SU-DHL-6 (cell line): ENCODE results near the gene KCTD10.

Experiments used
- H2AFZ ChIP-seq: fragments of 200-600 bp; sonication (generic); 2 replicates; pipeline ENCODE4 v1.6.1; 2014; ENCODE audit warnings: low read depth, mild to moderate bottlenecking, moderate library complexity, mixed read lengths, antibody characterized with exemption, low read length; ENCODE audit not compliant: severe bottlenecking
- H3F3A ChIP-seq: fragments of 200-600 bp; shearing (Covaris generic); 2 replicates; pipeline ENCODE4 v1.6.0; 2016; ENCODE audit warnings: antibody characterized with exemption, mild to moderate bottlenecking; ENCODE audit not compliant: insufficient read depth
- H3K27ac ChIP-seq: fragments of 200-600 bp; sonication (generic); 2 replicates; pipeline ENCODE4 v1.5.1; 2016; ENCODE audit warnings: low read depth, mild to moderate bottlenecking, low read length, moderate library complexity, mixed read lengths
- H3K27me3 ChIP-seq: fragments of 200-600 bp; sonication (generic), shearing (Covaris generic); 2 replicates; pipeline ENCODE4 v1.6.0; 2014; ENCODE audit warnings: mild to moderate bottlenecking, low read length
- H3K36me3 ChIP-seq: fragments of 200-600 bp; sonication (generic); 2 replicates; pipeline ENCODE4 v1.6.1; 2014; ENCODE audit warnings: mild to moderate bottlenecking, low read length, mixed read lengths
- H3K4me2 ChIP-seq: fragments of 300-600, 200-600 bp; shearing (Covaris generic), sonication (generic); 2 replicates; pipeline ENCODE4 v1.6.0; 2014; ENCODE audit warnings: low read length, low read depth, mild to moderate bottlenecking; ENCODE audit not compliant: poor library complexity, severe bottlenecking
- H3K4me3 ChIP-seq: fragments of 200-600 bp; sonication (generic); 2 replicates; pipeline ENCODE4 v1.5.1; 2014; ENCODE audit warnings: antibody characterized with exemption, low read length, mild to moderate bottlenecking, mixed read lengths; ENCODE audit not compliant: insufficient read depth, poor library complexity, severe bottlenecking
- H3K79me2 ChIP-seq: fragments of 200-600 bp; sonication (generic); 2 replicates; pipeline ENCODE4 v1.6.1; 2014; ENCODE audit warnings: mild to moderate bottlenecking, low read length, moderate library complexity; ENCODE audit not compliant: insufficient read depth
- H3K9ac ChIP-seq: fragments of 200-600 bp; sonication (generic); 2 replicates; pipeline ENCODE4 v1.7.0; 2014; ENCODE audit warnings: mild to moderate bottlenecking, low read length
- H3K9me2 ChIP-seq: fragments of 200-600 bp; sonication (generic); replicated peaks from 2 replicates; pipeline ENCODE4 v1.6.1; 2014; ENCODE audit warnings: low read length; ENCODE audit not compliant: insufficient read depth
- H3K9me3 ChIP-seq: fragments of 200-600 bp; sonication (generic); 2 replicates; pipeline ENCODE4 v1.6.1; 2014; ENCODE audit warnings: low read length, mixed read lengths; ENCODE audit not compliant: insufficient read depth
- H4K20me1 ChIP-seq: fragments of 200-600 bp; sonication (generic); 2 replicates; pipeline ENCODE4 v1.6.1; 2014; ENCODE audit warnings: low read depth, mild to moderate bottlenecking, antibody characterized with exemption, low read length, moderate library complexity, mixed read lengths
- CTCF ChIP-seq: fragments of 200-600 bp; sonication (generic); IDR thresholded peaks from one replicate; pipeline ENCODE4 v1.5.1; 2017; ENCODE audit warnings: antibody characterized with exemption, mild to moderate bottlenecking, low read length, moderate library complexity; ENCODE audit not compliant: insufficient read depth, poor library complexity, severe bottlenecking
- EZH2phosphoT487 ChIP-seq: fragments of 200-600 bp; sonication (generic), shearing (Covaris generic); conservative IDR thresholded peaks from 2 replicates; pipeline ENCODE4 v1.6.1; 2018; ENCODE audit warnings: mild to moderate bottlenecking, antibody characterized with exemption, low read length, moderate library complexity, mixed read lengths

Gene KCTD10

DNA sequence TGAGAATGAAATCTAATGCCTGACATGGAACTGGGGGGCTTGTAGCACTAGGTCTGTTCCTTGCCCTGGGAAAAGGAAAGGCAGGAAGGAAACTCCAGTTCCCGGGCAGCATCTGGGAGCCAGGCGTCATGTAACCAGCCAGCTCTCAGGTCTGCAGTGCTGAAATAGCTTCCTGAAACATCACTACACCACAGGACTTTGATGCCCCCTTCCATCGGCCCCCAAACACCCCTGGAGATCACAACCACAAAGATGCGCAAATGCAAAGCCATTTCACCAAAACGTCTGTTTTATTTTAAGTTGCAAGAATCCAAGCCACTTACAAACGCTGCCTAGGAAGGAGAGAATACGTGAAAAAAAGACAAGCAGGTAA lies 40.9 kb downstream of the KCTD10 start:
- Histone ChIP-seq H3K9me2 (no peaks in the 10 kb centered on the region), H4K20me1 (no peaks in the 10 kb centered on the region), H3K9ac (no peak overlapping the region), H3K9me3 (no peaks in the 10 kb centered on the region), H3K27ac (no peak overlapping the region), H3K4me2 (no peak overlapping the region), H3K27me3 (no peaks in the 10 kb centered on the region), H3F3A (no peaks in the 10 kb centered on the region), H3K4me3 (no peak overlapping the region), H3K79me2 (no peaks in the 10 kb centered on the region), H2AFZ (no peak overlapping the region), H3K36me3 (no peaks in the 10 kb centered on the region)
- no peak for TF ChIP-seq EZH2phosphoT487
- TF ChIP-seq CTCF = no peak

GRCh38 chr12:109435428-109436187 lies 41.5 kb downstream of the KCTD10 start:
- no peaks in the 10 kb centered on the region for H3K27me3 ChIP-seq
- H3K4me3 ChIP-seq = no peak overlapping the region
- H2AFZ ChIP-seq = no peak overlapping the region
- TF ChIP-seq EZH2phosphoT487 (no peak), CTCF (no peak)
- no peak overlapping the region for H3K27ac ChIP-seq
- no peaks in the 10 kb centered on the region for H3K79me2 ChIP-seq
- H4K20me1 ChIP-seq = no peaks in the 10 kb centered on the region
- H3K36me3 ChIP-seq = no peaks in the 10 kb centered on the region
- no peaks in the 10 kb centered on the region for H3K9me2 ChIP-seq
- no peak overlapping the region for H3K9ac ChIP-seq
- no peaks in the 10 kb centered on the region for H3K9me3 ChIP-seq
- H3F3A ChIP-seq = no peaks in the 10 kb centered on the region
- H3K4me2 ChIP-seq = no peak overlapping the region

DNA sequence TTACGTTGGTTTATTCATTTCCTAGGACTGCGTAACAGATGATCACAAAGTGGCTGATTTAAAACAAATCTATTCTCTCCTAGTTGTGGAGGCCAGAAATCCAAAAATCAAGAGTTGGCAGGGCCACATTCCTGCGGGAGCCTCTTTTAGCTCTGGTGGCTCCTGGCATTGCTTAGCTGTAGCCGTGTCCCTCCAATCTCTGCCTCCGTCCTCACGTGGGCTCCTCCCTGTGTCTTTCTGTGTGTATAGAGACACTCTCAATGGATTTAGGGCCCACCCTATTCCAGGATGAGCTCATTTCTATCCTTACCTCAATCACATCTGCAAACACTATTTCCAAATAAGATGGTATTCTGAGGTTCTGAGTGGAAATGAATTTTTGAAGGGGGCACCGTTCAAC lies 42.5 kb downstream of the KCTD10 start:
- Histone ChIP-seq H4K20me1 (no peaks in the 10 kb centered on the region), H3K9ac (no peak overlapping the region), H3F3A (no peaks in the 10 kb centered on the region), H3K9me2 (no peaks in the 10 kb centered on the region), H3K4me2 (no peak overlapping the region), H3K27ac (no peak overlapping the region), H2AFZ (no peak overlapping the region), H3K27me3 (no peaks in the 10 kb centered on the region), H3K79me2 (no peaks in the 10 kb centered on the region), H3K4me3 (no peak overlapping the region), H3K9me3 (no peaks in the 10 kb centered on the region), H3K36me3 (no peaks in the 10 kb centered on the region)
- TF ChIP-seq EZH2phosphoT487 = no peak
- TF ChIP-seq CTCF = no peak
